ENCODE measurements around the gene GRPEL2. TPM values are rescaled to one million over a fixed set of nuclear protein-coding genes. Genes with fewer than 3 reads are reported as not detected.

The GRPEL2 gene
- polyA plus RNA-seq, 1 experiment, result 17.1 TPM

- no peak for TF ChIP-seq CTCF (IDR thresholded peaks at IDR 0.05; ENCODE audit: insufficient read depth, low read depth, low read length)
- H3K27me3 ChIP-seq (ENCODE audit: control insufficient read depth, insufficient read depth, low read length), result no peaks in the 10 kb centered on the region
- no peak overlapping the region for H3K4me3 ChIP-seq (ENCODE audit: low read depth, low read length)
- H3K36me3 ChIP-seq (ENCODE audit: control insufficient read depth, insufficient read depth, low read length), result no peaks in the 10 kb centered on the region; the same call in 1 of the 2 replicates
- CTCF ChIA-PET, result interaction anchor here (0.8 to 17.0 kb wide), 14 partner anchors 9 to 246 kb away, joined by 3 to 289 read pairs (median 9); partner anchors contain the start of gene PCYOX1L
- no peak for DNase-seq (ENCODE audit: low read depth)
- POLR2A ChIA-PET, result interaction anchor here (0.5 kb wide), 1 partner anchor 188 kb away, joined by 4 read pairs; no protein-coding TSS in a partner anchor
Measured at GRCh38 chr5:149372932-149373331, 27.6 kb downstream of the GRPEL2 start.

- TF ChIP-seq CTCF (IDR thresholded peaks at IDR 0.05; ENCODE audit: insufficient read depth, low read depth, low read length), result no peak
- DNase-seq (ENCODE audit: low read depth), result no peak
- H3K36me3 ChIP-seq (ENCODE audit: control insufficient read depth, insufficient read depth, low read length), result no peaks in the 10 kb centered on the region
- POLR2A ChIA-PET, result no interaction called here
- no peak overlapping the region for H3K4me3 ChIP-seq (ENCODE audit: low read depth, low read length)
- no peaks in the 10 kb centered on the region for H3K27me3 ChIP-seq (ENCODE audit: control insufficient read depth, insufficient read depth, low read length)
- CTCF ChIA-PET, result interaction anchor here (1.2 to 17.0 kb wide), 5 partner anchors 8 to 68 kb away, joined by 3 to 289 read pairs (median 70); no protein-coding TSS in a partner anchor
Measured at GRCh38 chr5:149374303-149374702, 29.0 kb downstream of the GRPEL2 start.

GRCh38 chr5:149374801-149375200 is 29.5 kb downstream of the GRPEL2 start:
- ChIA-PET POLR2A (no interaction called here), CTCF (interaction anchor here (0.7 to 17.0 kb wide), 4 partner anchors 57 to 67 kb away, joined by 3 to 289 read pairs (median 130); no protein-coding TSS in a partner anchor)
- DNase-seq (ENCODE audit: low read depth), result no peak
- H3K27me3 ChIP-seq (ENCODE audit: control insufficient read depth, insufficient read depth, low read length), result peaks cover under 1% of the 10 kb centered on the region; the same call in 1 of the 2 replicates
- no peak overlapping the region for H3K4me3 ChIP-seq (ENCODE audit: low read depth, low read length)
- H3K36me3 ChIP-seq (ENCODE audit: control insufficient read depth, insufficient read depth, low read length), result no peaks in the 10 kb centered on the region
- no peak for TF ChIP-seq CTCF (IDR thresholded peaks at IDR 0.05; ENCODE audit: insufficient read depth, low read depth, low read length)

- no peak overlapping the region for H3K4me3 ChIP-seq (ENCODE audit: low read depth, low read length)
- TF ChIP-seq CTCF (IDR thresholded peaks at IDR 0.05; ENCODE audit: insufficient read depth, low read depth, low read length), result no peak
- DNase-seq (ENCODE audit: low read depth), result no peak
- no peaks in the 10 kb centered on the region for H3K36me3 ChIP-seq (ENCODE audit: control insufficient read depth, insufficient read depth, low read length)
- CTCF ChIA-PET, result interaction anchor here (0.6 to 17.0 kb wide), 9 partner anchors 8 to 191 kb away, joined by 3 to 289 read pairs (median 3); no protein-coding TSS in a partner anchor
- peaks cover 1% of the 10 kb centered on the region; the same call in 1 of the 2 replicates for H3K27me3 ChIP-seq (ENCODE audit: control insufficient read depth, insufficient read depth, low read length)
- POLR2A ChIA-PET, result interaction anchor here (0.6 kb wide), 1 partner anchor 242 kb away, joined by 3 read pairs; no protein-coding TSS in a partner anchor
Measured at GRCh38 chr5:149375434-149375833, 30.1 kb downstream of the GRPEL2 start.

GRCh38 chr5:149376104-149376503 is 30.8 kb downstream of the GRPEL2 start:
- no peak for DNase-seq (ENCODE audit: low read depth)
- peaks cover 1% of the 10 kb centered on the region; the same call in 1 of the 2 replicates for H3K27me3 ChIP-seq (ENCODE audit: control insufficient read depth, insufficient read depth, low read length)
- no peak overlapping the region for H3K4me3 ChIP-seq (ENCODE audit: low read depth, low read length)
- TF ChIP-seq CTCF (IDR thresholded peaks at IDR 0.05; ENCODE audit: insufficient read depth, low read depth, low read length), result no peak
- no peaks in the 10 kb centered on the region for H3K36me3 ChIP-seq (ENCODE audit: control insufficient read depth, insufficient read depth, low read length)
- ChIA-PET CTCF (interaction anchor here (1.0 to 17.0 kb wide), 5 partner anchors 9 to 187 kb away, joined by 3 to 289 read pairs (median 39); no protein-coding TSS in a partner anchor), POLR2A (interaction anchor here (0.6 kb wide), 1 partner anchor 241 kb away, joined by 3 read pairs; no protein-coding TSS in a partner anchor)

Data from BJ (cell line).